ENCODE measurements around the gene DDIAS.

- TF ChIP-seq CTCF (IDR thresholded peaks at IDR 0.05) (no peak), POLR2AphosphoS5 (IDR thresholded peaks at IDR 0.05) (no peak)
Observed at GRCh38 chr11:82903843-82904586, 2.5 kb downstream of the DDIAS start.

Measured in esophagus muscularis mucosa (tissue), 3 donors.